ENCODE measurements around the gene SPATA32. TPM values are rescaled to one million over a fixed set of nuclear protein-coding genes. Genes with fewer than 3 reads are reported as not detected.

The SPATA32 gene
- total RNA-seq, 2 experiments from 2014 or later, result 0.53 to 0.65 TPM

DNA sequence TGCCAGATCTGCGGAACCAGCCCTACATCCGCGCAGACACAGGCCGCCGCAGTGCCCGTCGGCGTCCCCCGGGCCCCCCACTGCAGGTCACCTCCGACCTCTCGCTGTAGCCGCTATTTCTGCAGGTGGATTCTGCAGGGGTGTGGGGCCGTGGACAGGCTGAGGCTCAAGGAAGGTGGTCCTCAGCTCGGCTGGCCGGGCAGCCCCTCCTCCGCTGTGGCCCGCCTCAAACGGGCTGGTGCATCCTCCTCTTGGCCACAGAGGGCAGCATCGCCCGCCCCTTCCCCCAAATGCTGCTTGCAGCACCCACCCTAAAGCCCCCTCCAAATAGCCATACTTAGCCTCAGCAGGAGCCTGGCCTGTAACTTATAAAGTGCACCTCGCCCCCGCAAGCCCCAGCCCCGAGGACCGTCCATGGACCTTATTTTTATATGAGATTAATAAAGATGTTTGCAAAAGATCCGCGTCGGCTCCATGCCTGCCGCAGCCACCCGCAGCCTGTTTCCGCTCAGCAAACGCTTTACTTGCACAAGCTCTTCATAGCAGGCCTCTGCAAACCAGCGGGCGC is 14.9 kb downstream of the SPATA32 start:
- POLR2A ChIA-PET, result interaction anchor here (0.6 to 9.4 kb wide), 10 partner anchors 9 to 98 kb away, joined by 3 to 187 read pairs (median 22); partner anchors contain the start of genes FMNL1, HEXIM1 and MAP3K14
- H3K9me3 Mint-ChIP-seq, result no peaks in the 10 kb centered on the region

DNA sequence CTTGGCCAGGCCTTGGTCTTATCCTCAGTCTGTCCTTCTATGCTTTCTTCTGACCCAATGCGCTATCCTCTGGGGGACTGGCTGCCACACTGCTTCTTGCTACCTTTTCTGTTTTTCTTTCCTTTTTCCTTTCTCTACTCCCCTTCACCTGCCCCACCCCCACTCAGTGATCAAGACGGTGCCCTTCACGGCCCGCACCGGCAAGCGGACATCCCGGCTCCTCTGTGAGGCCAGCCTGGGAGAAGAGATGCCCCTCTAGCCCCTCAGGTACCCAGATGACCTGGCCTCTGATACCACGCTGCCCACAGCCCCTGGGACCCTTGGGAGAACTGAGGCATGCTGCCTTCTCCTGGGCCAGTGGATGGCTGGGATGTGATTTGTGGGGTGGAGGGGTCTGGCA is 15.6 kb downstream of the SPATA32 start:
- Mint-ChIP-seq H3K36me3 (peaks cover 28% of the 10 kb centered on the region), H3K4me3 (peak overlapping the region; percentile 92)

More for the DNA sequence above, 14.9 kb downstream of the SPATA32 start:
- H3K27ac Mint-ChIP-seq, result peak overlapping the region; percentile 97
- ATAC-seq (ENCODE audit: low read depth), result no peak
- H3K27me3 Mint-ChIP-seq, result no peaks in the 10 kb centered on the region
- no peak for DNase-seq
- H3K4me3 Mint-ChIP-seq, result peak overlapping the region; percentile 92
- H3K4me1 Mint-ChIP-seq, result peaks cover 42% of the 10 kb centered on the region
- H3K36me3 Mint-ChIP-seq, result peaks cover 28% of the 10 kb centered on the region

DNA sequence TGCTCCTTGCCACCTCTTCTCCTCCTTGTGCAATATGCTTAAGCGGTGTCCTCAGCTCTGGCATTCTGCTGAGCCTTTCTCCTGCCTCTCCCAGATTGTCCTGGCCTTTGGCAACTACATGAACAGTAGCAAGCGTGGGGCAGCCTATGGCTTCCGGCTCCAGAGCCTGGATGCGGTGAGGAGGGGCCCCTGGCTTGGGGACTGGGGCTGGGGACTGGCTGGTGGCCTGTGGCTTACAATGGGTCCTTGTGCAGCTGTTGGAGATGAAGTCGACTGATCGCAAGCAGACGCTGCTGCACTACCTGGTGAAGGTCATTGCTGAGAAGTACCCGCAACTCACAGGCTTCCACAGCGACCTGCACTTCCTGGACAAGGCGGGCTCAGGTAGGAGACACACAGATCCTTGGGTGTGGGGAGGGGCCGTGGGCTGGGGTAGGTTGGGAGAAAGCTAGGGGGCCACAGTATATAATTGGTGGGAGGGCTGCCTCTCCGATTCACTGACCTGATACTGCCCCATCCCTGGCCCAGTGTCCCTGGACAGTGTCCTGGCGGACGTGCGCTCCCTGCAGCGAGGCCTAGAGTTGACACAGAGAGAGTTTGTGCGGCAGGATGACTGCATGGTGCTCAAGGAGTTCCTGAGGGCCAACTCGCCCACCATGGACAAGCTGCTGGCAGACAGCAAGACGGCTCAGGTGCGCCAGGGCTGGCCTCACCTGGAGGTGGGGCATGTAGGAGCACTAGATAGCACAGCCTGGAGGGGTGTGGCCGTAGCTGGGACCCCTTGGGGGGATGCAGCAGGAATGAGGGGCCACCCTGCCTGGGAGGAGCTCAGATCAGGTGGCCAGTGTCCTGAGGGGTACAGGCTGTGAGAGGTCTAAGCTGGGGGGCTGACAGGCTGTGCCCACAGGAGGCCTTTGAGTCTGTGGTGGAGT is 16.9 kb downstream of the SPATA32 start:
- peaks cover 21% of the 10 kb centered on the region for H3K36me3 Mint-ChIP-seq

More for the DNA sequence above, 15.6 kb downstream of the SPATA32 start:
- Mint-ChIP-seq H3K4me1 (peaks cover 39% of the 10 kb centered on the region), H3K27me3 (no peaks in the 10 kb centered on the region), H3K27ac (peak overlapping the region; percentile 97), H3K9me3 (no peaks in the 10 kb centered on the region)
- ATAC-seq (ENCODE audit: low read depth) (no peak), DNase-seq (no peak)
- POLR2A ChIA-PET, result interaction anchor here (0.7 to 9.4 kb wide), 5 partner anchors 9 to 25 kb away, joined by 3 to 187 read pairs (median 34); partner anchors contain the start of gene FMNL1

DNA sequence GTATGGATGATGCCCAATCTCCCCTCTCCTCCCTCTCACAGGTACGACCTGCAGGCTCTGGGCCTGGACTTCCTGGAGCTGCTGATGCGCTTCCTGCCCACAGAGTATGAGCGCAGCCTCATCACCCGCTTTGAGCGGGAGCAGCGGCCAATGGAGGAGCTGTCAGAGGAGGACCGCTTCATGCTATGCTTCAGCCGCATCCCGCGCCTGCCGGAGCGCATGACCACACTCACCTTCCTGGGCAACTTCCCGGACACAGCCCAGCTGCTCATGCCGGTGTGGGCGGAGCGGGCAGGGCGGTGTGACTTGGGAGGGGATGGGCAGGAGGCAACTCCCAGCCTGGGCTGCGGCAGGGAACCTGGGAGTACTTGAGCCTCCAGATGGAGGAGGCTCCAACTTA is 18.1 kb downstream of the SPATA32 start:
- peaks cover 29% of the 10 kb centered on the region for H3K4me1 Mint-ChIP-seq

More for the DNA sequence above, 16.9 kb downstream of the SPATA32 start:
- no peaks in the 10 kb centered on the region for H3K27me3 Mint-ChIP-seq
- H3K4me1 Mint-ChIP-seq, result peaks cover 35% of the 10 kb centered on the region
- H3K9me3 Mint-ChIP-seq, result no peaks in the 10 kb centered on the region
- H3K4me3 Mint-ChIP-seq, result no peak overlapping the region
- peak overlapping the region; percentile 70 for H3K27ac Mint-ChIP-seq
- DNase-seq (no peak), ATAC-seq (ENCODE audit: low read depth) (no peak)
- POLR2A ChIA-PET, result interaction anchor here (0.6 to 9.4 kb wide), 4 partner anchors 15 to 71 kb away, joined by 3 to 187 read pairs (median 47); partner anchors contain the start of genes FMNL1 and MAP3K14

DNA sequence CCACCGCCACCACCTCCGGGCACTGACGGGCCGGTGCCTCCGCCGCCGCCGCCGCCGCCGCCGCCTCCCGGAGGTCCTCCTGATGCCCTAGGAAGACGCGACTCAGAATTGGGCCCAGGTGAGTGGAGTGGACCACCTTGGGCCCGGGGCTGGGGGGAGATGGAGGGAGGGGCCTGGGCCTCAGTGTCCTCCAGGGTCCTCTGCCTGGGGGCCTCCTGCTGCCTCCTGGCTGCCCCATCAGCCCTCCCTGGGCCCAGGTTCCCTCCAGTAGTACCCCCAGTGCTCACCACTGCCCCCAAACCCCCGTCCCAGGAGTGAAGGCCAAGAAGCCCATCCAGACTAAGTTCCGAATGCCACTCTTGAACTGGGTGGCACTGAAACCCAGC is 19.9 kb downstream of the SPATA32 start:
- ATAC-seq (ENCODE audit: low read depth), result no peak
- POLR2A ChIA-PET, result interaction anchor here (1.3 to 9.3 kb wide), 4 partner anchors 20 to 70 kb away, joined by 3 to 187 read pairs (median 3); partner anchors contain the start of gene FMNL1
- Mint-ChIP-seq H3K27ac (no peak overlapping the region), H3K9me3 (no peaks in the 10 kb centered on the region), H3K27me3 (no peaks in the 10 kb centered on the region), H3K36me3 (peaks cover 38% of the 10 kb centered on the region), H3K4me3 (no peak overlapping the region), H3K4me1 (peaks cover 27% of the 10 kb centered on the region)
- DNase-seq, result no peak

More for the DNA sequence above, 18.1 kb downstream of the SPATA32 start:
- peaks cover 28% of the 10 kb centered on the region for H3K36me3 Mint-ChIP-seq
- H3K27ac Mint-ChIP-seq, result peak overlapping the region; percentile 42
- H3K27me3 Mint-ChIP-seq, result no peaks in the 10 kb centered on the region
- POLR2A ChIA-PET, result interaction anchor here (1.4 to 9.4 kb wide), 3 partner anchors 13 to 69 kb away, joined by 3 to 187 read pairs (median 91); partner anchors contain the start of gene FMNL1
- no peak for DNase-seq
- no peak for ATAC-seq (ENCODE audit: low read depth)
- H3K4me3 Mint-ChIP-seq, result no peak overlapping the region
- no peaks in the 10 kb centered on the region for H3K9me3 Mint-ChIP-seq

DNA sequence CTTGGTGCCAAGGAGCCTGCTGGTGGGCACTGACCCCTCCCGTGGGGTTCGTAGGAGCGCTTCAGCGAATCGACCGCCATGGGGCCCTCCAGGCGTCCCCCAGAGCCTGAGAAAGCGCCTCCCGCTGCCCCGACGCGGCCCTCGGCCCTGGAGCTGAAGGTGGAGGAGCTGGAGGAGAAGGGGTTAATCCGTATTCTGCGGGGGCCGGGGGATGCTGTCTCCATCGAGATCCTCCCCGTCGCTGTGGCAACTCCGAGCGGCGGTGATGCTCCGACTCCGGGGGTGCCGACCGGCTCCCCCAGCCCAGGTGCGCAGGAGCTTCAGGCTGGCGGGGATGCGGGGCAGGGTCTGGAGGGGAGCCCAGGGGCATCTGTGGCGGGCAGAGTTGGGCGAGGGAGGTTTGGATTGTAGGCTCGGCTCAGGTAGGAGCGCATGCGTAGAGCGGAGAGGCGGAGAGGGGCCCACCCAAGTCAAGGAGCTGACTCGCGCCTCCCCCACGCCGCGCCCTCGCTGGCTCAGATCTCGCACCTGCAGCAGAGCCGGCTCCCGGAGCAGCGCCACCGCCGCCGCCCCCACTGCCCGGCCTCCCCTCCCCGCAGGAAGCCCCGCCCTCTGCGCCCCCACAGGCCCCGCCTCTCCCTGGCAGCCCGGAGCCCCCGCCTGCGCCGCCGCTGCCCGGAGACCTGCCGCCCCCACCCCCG is 20.4 kb downstream of the SPATA32 start:
- POLR2A ChIA-PET, result interaction anchor here (1.3 to 9.3 kb wide), 4 partner anchors 12 to 42 kb away, joined by 3 to 187 read pairs (median 4); partner anchors contain the start of gene FMNL1
- H3K27ac Mint-ChIP-seq, result no peak overlapping the region
- no peak overlapping the region for H3K4me3 Mint-ChIP-seq
- no peaks in the 10 kb centered on the region for H3K9me3 Mint-ChIP-seq
- ATAC-seq (ENCODE audit: low read depth), result no peak
- H3K36me3 Mint-ChIP-seq, result peaks cover 36% of the 10 kb centered on the region
- H3K27me3 Mint-ChIP-seq, result no peaks in the 10 kb centered on the region
- DNase-seq, result no peak
- peaks cover 22% of the 10 kb centered on the region for H3K4me1 Mint-ChIP-seq

DNA sequence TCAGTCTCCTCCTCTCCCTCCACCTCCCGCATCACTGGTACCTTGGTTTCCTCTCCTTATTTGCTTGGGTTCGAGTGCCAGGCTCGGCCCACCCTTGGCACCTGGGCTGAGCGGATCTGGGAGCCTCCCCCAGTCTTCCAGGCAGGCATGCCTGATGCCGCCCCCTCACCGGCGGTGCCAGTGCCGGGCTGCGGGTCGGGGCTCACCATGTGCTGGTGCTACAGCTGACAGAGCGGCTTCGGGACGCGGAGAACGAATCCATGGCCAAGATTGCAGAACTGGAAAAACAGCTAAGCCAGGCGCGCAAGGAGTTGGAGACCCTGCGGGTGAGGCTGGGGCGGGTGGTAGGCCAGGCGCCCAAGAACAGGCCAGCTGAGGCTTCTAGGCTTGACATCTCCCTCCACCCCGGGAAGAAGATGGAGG is 21.0 kb downstream of the SPATA32 start:
- Mint-ChIP-seq H3K27me3 (no peaks in the 10 kb centered on the region), H3K27ac (no peak overlapping the region), H3K4me1 (peaks cover 19% of the 10 kb centered on the region), H3K36me3 (peaks cover 36% of the 10 kb centered on the region), H3K9me3 (no peaks in the 10 kb centered on the region), H3K4me3 (no peak overlapping the region)
- POLR2A ChIA-PET, result interaction anchor here (1.7 to 9.3 kb wide), 2 partner anchors 12 to 19 kb away, joined by 4 to 187 read pairs; partner anchors contain the start of gene FMNL1
- no peak for DNase-seq
- ATAC-seq (ENCODE audit: low read depth), result no peak

DNA sequence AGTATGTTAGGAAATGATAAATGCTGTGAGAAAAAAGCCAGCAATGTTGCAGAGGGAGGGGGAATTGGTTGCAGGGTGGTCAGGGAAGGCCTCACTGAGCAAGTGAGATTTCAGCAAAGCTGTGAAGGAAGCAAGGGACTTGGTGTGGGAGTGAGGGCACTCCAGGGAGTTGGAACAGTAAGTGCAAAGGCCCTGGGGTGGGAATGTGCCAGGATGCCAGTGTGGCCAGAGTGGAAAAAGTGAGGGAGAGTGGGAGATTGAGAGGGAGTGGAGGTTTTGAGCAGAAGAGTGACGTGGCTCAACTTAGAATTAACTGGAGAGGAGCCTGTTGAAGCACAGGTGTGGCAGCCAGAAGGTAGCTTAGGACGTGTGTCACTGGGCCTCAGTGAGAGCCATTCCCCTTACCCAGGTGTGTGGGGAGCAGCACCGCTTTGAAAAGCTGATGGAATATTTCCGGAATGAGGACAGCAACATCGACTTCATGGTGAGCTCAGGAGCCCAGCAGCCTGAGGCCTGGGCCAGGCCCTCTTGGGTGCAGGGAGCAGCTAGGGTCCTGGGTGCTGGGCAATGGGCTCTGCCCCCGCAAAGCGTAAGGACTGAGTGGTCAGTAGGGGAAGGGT is 23.6 kb downstream of the SPATA32 start:
- H3K27ac Mint-ChIP-seq, result peak overlapping the region; percentile 58
- peaks cover 35% of the 10 kb centered on the region for H3K36me3 Mint-ChIP-seq
- peaks cover 32% of the 10 kb centered on the region for H3K4me1 Mint-ChIP-seq
- no peaks in the 10 kb centered on the region for H3K27me3 Mint-ChIP-seq
- H3K9me3 Mint-ChIP-seq, result no peaks in the 10 kb centered on the region
- POLR2A ChIA-PET, result interaction anchor here (1.1 to 11.5 kb wide), 3 partner anchors 9 to 19 kb away, joined by 3 to 162 read pairs (median 3); partner anchors contain the start of gene FMNL1
- ATAC-seq (ENCODE audit: low read depth), result no peak
- no peak overlapping the region for H3K4me3 Mint-ChIP-seq
- DNase-seq, result no peak

DNA sequence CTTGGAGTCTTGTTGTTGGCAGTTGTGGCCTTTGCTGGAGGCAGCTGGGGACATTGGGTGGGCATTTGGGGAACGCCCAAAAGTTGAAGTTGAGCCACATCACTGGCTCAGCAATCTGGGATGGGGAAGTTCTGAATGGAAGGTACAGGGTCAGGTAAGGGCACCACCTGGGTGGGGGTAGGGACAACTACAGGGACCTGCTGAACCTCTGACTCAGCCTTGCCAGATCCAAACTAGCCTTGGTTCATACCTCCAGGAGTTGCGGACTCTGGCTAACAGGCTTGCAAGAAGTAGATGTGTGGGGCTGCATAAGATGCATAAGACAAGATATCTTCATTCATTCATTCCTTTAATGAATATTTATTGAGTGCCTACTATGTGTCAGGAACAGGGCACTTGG is 24.2 kb downstream of the SPATA32 start:
- Mint-ChIP-seq H3K27ac (peak overlapping the region; percentile 58), H3K9me3 (no peaks in the 10 kb centered on the region), H3K36me3 (peaks cover 36% of the 10 kb centered on the region), H3K27me3 (no peaks in the 10 kb centered on the region), H3K4me1 (peaks cover 35% of the 10 kb centered on the region), H3K4me3 (no peak overlapping the region)
- POLR2A ChIA-PET, result interaction anchor here (1.0 to 11.5 kb wide), 3 partner anchors 9 to 18 kb away, joined by 3 to 162 read pairs (median 3); partner anchors contain the start of gene FMNL1
- no peak for ATAC-seq (ENCODE audit: low read depth)
- no peak for DNase-seq

DNA sequence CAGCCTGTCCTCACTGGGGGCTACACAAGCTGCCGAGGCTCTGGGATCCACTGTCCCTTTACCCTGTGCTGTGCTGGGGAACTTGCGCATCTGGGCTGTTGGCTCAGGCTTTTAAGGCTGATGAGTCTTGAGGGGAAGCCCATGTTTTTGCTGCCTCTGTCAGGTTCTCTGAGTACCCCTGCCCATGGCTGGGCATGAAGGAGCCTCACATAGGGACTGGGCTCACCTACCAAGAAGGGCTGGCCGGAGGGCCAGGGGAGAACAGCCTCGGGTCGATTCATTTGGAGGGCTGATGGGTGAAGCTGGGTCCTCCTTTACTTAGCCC is 25.6 kb downstream of the SPATA32 start:
- H3K36me3 Mint-ChIP-seq, result peaks cover 37% of the 10 kb centered on the region
- DNase-seq (no peak), ATAC-seq (ENCODE audit: low read depth) (no peak)
- no peaks in the 10 kb centered on the region for H3K9me3 Mint-ChIP-seq
- H3K27ac Mint-ChIP-seq, result peak overlapping the region; percentile 74
- no peak overlapping the region for H3K4me3 Mint-ChIP-seq
- no peaks in the 10 kb centered on the region for H3K27me3 Mint-ChIP-seq
- POLR2A ChIA-PET, result interaction anchor here (0.7 to 11.5 kb wide), 3 partner anchors 8 to 17 kb away, joined by 3 to 162 read pairs (median 6); partner anchors contain the start of gene FMNL1
- H3K4me1 Mint-ChIP-seq, result peaks cover 42% of the 10 kb centered on the region

DNA sequence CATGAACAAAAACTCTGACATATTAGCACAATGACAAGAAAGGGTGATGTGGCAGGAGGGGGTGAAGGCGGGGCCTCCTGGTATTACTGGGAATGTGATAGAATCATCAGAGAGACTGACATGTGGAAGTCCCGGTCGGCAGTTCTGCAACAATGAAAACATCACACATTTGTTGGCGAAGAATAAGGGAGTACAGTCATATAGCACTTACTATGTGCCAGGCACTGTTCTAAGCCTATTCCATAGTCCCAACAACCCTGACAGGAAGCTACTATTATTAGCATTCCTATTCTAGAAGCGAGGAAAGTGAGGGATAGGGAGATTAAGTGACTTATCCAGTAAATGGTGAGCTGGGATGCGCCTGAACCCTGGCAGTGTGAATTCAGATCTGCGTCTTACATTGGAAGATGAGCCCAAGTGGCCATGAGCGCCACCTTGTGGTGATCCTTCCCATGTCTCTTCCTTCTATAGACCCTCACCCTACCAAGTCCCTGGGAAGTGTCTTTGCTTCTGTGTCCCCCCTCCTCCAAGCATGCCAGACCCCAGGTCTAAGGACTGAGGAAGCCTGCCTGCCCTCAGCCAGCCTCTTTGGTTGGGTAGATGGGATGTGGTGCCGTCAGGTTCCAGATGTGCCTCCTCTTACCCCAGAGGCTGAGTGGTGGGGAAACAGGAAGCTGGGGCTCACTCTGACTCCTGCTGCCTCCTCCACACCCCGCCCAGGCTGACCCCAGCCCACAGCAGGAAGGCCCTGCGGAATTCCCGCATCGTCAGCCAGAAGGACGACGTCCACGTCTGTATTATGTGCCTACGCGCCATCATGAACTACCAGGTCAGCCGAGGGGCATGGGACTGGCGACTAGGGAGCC is 26.2 kb downstream of the SPATA32 start:
- DNase-seq, result peak; percentile 73
- Mint-ChIP-seq H3K36me3 (peaks cover 37% of the 10 kb centered on the region), H3K27ac (peak overlapping the region; percentile 74), H3K4me3 (no peak overlapping the region), H3K9me3 (no peaks in the 10 kb centered on the region), H3K27me3 (no peaks in the 10 kb centered on the region), H3K4me1 (peaks cover 43% of the 10 kb centered on the region)
- POLR2A ChIA-PET, result interaction anchor here (0.8 to 11.5 kb wide), 4 partner anchors 10 to 77 kb away, joined by 3 to 162 read pairs (median 10); partner anchors contain the start of gene FMNL1
- peak; percentile 37 for ATAC-seq (ENCODE audit: low read depth)
